GM12874 (cell line): ENCODE data around the gene MAN1A2.
A peak's percentile ranks its signal among the peaks of the same experiment; 100 is the strongest.

ENCODE experiments used
- TF ChIP-seq, protein P1 (sequence below): IDR thresholded peaks from 2 replicates; pipeline ENCODE4 v1.5.1; 2011; ENCODE audit warnings: low read depth, mild to moderate bottlenecking, control low read depth, low read length, moderate library complexity; ENCODE audit not compliant: insufficient read depth

The MAN1A2 gene

DNA sequence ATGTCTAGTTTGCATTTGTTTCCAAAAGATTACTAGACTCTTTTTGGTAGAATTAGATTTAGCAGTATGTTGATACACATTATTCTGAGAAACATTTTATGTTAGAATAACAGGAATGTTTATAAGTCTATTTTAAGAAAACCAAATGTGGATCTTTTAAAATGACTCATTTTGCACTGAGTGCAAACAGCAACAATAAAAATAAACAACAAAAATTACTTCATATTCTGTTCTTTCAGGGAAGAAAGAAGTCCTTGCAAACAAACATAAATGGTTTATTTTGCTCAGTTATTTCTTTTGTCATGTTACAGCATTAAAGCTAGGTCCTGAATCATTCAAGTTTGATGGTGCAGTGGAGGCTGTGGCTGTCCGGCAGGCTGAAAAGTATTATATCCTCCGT is 131.8 kb downstream of the MAN1A2 start:
- TF ChIP-seq, protein P1, sequence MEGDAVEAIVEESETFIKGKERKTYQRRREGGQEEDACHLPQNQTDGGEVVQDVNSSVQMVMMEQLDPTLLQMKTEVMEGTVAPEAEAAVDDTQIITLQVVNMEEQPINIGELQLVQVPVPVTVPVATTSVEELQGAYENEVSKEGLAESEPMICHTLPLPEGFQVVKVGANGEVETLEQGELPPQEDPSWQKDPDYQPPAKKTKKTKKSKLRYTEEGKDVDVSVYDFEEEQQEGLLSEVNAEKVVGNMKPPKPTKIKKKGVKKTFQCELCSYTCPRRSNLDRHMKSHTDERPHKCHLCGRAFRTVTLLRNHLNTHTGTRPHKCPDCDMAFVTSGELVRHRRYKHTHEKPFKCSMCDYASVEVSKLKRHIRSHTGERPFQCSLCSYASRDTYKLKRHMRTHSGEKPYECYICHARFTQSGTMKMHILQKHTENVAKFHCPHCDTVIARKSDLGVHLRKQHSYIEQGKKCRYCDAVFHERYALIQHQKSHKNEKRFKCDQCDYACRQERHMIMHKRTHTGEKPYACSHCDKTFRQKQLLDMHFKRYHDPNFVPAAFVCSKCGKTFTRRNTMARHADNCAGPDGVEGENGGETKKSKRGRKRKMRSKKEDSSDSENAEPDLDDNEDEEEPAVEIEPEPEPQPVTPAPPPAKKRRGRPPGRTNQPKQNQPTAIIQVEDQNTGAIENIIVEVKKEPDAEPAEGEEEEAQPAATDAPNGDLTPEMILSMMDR, result no peak

DNA sequence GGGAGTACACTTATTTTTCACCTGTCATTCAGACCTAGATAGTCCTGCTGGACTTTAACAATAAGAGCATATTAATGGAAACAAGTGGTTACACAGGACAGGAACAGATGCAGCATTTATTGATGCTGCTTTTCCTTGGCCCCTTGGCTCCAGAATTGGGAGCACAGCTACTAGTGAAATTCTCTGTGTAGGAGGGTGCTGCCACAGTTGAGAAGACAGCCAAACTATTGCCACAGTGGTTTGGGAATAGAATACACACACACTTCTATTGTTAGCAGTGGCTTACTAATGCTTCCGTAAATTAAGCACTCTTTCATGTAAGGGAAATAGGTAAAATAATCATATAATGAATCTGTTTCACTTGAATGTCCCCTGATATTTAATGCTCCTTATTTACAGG is 133.3 kb downstream of the MAN1A2 start:
- TF ChIP-seq, protein P1, result no peak

DNA sequence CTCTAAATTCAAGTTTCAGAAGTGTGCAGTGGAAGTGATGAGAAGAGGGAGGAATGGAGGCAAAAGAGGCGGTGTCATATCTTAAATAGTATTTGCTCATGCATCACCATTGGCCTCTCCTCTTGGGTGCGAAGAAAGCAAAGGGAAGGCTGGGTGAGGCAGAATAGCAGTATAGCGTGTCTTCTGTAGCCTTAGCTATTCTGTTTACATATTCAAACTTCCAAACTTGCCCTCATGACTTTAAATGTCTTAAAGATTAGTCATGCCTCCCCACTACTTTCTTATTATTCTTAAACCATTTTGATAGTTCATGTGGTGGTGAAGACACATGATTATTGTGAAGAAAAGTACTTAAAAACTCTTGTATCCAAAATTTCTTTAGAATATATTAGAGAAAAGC is 134.0 kb downstream of the MAN1A2 start:
- TF ChIP-seq, protein P1, result no peak

DNA sequence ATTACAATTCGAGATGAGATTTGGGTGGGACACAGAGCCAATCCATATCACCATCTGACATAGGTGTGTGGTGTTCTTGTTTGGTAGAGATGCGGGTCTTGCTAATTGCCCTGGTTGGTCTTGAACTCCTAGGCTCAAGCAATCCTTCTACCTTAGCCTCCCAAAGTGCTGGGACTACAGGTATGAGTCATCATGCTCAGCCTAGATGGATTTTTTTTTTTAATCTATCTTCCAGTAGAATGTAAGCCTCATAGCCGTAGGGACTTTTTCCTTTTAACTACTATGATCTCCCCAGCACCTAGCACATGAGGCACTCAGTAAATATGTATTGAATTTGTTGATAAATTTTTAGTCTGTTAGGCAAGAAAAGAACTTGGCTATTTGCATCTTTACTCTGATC is 144.0 kb downstream of the MAN1A2 start:
- TF ChIP-seq, protein P1, result no peak

DNA sequence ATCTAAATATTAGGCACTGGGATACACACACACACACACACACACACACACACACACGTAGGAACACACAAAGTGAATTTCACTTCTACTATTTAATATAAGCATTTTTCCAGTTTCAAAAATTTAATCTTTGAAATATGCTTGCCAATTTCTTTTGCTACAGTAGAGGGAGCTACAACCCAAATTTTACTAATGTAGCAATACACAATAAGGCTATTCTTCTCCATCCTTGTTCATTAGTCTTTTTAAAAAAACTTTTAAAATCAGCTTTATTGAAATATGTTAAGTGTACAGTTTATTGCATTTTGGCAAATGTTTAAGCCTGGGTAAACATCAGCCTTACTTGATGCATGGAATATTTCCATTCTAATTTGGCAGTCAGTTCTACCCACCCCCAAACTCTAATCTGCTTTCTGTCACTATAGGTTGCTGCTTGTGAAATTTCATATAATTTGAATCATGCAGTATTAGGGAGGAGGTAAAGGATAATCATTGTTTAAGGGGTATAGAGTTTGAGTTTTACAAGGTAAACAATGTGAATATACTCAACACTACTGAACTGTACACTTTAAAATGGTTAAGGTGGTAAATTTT is 145.6 kb downstream of the MAN1A2 start:
- TF ChIP-seq, protein P1, result peak; percentile 24; the same call in 1 of the 2 replicates

DNA sequence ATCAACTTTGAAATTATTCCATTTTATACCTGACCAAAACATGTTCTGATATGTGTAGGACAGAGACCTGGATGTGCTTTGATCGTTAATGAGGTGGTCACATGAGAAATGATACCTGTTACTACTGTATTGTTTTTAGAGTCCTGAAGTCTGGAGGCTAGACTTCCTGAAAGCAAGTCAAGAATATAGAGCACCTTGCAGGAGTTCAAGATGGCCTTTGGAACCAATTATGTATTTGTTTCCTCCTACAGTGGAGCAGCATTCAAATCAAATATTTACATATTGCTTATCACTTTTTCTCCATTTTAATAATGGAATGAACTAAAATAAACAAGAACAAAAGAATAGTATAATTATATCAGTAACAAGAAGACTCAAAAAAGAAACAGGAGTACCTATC is 155.9 kb downstream of the MAN1A2 start:
- TF ChIP-seq, protein P1, result no peak

DNA sequence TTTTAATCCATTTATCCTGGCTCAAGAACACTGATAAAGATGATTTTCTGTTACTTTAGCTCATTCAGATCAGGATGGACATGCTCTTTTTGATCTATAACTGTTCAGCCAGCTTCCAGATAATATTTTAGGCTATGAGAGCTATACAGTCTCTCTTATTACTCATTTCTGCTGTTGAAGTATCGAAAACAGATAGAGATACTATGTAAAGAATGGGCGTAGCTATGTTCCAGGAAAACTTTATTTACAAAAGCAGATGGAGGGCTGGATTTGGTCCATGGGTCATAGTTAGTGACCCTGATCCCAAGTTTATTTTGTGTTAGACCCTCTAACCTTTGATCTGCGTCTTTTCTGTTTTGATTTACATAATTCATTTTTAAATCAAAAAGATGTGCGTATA is 159.8 kb downstream of the MAN1A2 start:
- TF ChIP-seq, protein P1, result no peak
